ENCODE measurements around the gene TTYH3.

The TTYH3 gene

GRCh38 chr7:2710901-2711551 lies 79.2 kb downstream of the TTYH3 start:
- DNase-seq = no peak

GRCh38 chr7:2711895-2712675 lies 80.3 kb downstream of the TTYH3 start:
- DNase-seq = no peak

GRCh38 chr7:2713370-2713769 lies 81.6 kb downstream of the TTYH3 start:
- no peak for DNase-seq

- no peak for DNase-seq
Measured at GRCh38 chr7:2713978-2714377, 82.2 kb downstream of the TTYH3 start.
